CD4-positive, alpha-beta T cell treated with Interleukin-10 for 1 hour (primary cell): ENCODE data around the gene ZGPAT.
A peak's percentile ranks its signal among the peaks of the same experiment; 100 is the strongest.

ENCODE experiments used
- DNase-seq: peaks from one replicate; pipeline ENCODE4 v3.0.0-alpha.2; 2020

The ZGPAT gene

GRCh38 chr20:63678667-63679465 lies 29.0 kb upstream of the ZGPAT start:
- no peak for DNase-seq

DNA sequence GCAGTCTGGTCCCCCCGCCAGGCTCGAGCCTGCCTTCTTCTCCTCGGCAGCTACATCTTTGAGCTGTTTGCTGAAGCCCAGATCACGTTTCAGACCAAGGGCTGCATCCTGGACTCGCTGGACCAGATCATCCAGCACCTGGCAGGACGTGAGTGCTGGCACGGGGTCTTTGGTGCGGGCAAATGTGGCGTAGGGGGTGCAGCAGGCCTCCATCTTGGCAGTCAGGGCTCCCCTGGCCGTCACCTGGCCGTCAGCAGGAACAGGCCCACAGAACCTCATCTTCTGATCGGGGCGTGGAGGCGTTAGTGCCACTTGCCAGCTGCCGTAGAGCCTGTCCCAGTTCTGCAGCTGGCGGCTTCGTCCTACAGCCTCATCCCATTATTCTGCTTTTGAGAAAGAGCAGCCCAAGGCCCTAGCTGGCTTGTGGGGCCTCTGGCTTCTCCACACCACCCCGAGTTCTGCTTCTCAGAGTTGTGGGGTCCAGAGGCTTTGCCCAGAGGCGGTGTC lies 28.0 kb upstream of the ZGPAT start:
- no peak for DNase-seq

DNA sequence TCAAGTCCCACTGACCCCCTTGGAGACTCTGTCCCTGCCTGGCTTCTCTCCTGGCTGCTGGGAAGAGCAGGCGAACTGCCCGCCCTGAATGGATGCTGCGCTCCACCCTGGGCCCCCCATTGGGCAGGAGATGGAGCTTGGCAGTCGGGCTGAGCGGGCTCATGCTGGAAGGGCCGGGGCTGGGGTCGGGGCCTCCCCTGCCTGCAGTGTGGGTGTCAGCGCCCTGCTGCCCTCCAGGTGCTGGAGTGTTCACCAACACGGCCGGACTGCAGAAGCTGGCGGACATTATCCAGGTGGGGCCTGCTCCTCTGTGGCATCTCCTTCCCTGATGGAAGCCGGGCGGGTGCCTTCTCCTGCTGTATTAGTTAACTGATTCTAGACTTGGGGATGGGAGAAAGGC lies 27.4 kb upstream of the ZGPAT start:
- no peak for DNase-seq

DNA sequence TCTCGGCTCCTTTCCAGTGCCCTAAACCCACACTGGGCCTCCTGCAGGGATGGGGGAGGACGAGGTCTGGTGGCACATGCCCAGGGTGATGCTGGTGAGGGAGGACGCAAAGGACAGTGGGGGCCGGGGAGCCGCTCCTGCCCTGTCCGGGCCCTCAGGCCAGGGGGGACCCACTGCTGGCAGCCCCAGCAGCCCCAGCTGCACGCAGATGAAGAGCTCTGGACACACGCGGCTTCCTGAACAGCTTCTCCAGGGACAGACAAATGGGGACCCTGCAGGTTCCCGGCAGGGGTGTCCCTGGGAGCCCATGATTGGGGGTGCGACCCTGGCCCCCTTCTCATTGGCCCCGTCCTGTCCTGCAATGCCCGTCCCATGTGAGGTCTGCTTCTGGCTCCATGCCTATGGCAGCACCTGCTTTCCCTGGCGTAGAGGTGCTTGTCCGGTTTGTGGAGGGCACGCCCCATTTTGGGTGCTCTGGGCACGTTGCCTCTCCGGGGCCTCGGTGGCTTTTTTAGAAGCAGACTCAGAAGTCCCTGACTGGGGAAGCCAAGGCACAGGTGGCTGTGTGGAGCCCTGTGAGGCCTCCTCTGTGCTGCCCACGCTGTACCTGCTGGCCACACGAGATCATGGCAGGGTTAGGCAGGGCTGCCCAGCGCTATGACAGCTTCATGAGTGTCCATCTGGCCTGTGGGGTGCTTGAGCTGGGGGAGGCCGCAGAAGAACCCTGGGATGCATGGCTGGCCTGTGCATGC lies 26.8 kb upstream of the ZGPAT start:
- DNase-seq, result no peak

GRCh38 chr20:63681609-63682142 lies 26.2 kb upstream of the ZGPAT start:
- no peak for DNase-seq

DNA sequence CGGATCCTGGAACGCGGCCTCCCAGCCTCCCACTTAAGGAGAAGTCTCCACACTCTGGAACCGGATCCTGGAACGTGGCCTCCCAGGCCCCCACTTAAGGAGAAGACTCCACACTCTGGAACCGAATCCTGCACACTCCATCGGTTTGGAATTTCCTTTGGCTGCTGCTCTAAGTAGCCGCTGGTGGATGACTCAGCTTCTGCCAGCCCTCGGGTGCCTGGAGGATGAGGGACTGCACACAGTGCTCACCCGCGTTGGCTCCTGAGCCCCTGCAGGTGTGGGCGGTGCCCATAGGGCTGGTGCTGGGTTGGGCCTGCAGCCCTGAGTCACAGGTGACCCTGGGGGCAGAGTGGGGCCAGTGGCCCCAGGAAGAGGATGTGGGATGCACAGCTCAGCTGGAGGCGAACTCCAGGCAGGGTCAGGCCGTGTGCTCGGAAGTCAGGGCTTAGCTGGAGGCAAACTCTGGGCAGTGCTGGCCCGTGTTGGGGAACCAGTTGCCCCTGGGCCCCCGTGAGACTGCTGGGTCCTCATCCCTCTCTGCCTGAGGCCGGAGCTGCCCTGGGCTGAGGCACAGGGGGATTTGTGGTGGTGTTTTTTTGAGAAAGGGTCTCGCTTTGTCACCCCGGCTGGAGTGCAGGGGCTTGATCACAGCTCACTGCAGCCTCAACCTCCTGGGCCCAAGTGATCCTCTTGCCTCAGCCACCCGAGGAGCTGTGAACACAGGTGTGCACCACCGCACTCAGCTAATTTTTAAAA lies 25.3 kb upstream of the ZGPAT start:
- DNase-seq, result no peak

DNA sequence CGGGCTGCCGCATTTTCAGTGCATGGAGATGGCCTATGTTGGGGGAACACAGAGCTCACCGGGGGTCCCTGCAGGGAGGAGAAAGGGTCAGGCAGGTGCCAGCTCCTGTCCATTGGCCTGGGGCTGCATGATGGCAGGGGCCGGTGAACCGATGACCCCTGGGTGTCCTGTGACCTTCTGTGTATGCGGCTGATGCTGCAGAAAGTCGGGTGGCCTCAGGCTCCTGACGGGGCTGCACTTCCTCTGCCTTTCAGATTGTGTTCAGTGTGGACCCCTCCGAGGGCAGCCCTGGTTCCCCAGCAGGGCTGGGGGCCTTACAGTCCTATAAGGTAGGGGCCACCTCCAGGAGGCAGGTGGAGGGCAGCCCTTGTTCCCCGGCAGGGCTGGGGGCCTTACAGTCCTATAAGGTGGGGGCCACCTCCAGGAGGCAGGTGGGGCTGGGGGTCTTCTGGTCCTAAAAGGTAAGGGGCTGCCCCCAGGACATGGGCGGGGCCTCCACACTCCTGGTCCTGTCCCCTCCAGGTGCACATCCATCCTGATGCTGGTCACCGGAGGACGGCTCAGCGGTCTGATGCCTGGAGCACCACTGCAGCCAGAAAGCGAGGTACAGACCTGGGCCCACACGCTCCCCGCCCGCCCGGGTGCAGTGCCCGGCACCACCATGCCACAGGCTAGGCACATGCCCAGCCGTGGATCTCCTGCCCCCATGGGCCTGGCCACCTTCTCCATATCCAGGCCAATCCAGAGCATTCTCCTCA lies 22.4 kb upstream of the ZGPAT start:
- no peak for DNase-seq

DNA sequence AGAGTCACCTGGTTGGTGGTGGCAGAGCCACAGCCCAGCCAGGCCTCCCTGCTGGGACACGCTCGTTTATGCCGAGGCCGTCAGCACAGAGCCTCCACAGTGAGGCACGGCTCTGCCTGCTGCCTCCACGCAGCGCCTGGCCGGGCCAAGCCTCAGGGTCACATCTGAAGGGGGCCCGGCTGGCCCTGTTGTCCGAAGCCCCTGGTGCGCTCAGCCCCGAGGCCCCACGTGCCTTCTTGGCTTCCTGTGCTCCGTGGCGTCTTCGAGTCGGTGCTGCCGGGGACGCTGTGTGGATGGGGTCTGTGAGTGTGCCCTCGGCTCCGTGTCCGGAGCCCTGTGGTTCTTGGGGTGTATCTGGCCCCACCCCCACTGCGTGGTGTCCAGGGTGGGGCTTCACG lies 21.7 kb upstream of the ZGPAT start:
- DNase-seq, result no peak

DNA sequence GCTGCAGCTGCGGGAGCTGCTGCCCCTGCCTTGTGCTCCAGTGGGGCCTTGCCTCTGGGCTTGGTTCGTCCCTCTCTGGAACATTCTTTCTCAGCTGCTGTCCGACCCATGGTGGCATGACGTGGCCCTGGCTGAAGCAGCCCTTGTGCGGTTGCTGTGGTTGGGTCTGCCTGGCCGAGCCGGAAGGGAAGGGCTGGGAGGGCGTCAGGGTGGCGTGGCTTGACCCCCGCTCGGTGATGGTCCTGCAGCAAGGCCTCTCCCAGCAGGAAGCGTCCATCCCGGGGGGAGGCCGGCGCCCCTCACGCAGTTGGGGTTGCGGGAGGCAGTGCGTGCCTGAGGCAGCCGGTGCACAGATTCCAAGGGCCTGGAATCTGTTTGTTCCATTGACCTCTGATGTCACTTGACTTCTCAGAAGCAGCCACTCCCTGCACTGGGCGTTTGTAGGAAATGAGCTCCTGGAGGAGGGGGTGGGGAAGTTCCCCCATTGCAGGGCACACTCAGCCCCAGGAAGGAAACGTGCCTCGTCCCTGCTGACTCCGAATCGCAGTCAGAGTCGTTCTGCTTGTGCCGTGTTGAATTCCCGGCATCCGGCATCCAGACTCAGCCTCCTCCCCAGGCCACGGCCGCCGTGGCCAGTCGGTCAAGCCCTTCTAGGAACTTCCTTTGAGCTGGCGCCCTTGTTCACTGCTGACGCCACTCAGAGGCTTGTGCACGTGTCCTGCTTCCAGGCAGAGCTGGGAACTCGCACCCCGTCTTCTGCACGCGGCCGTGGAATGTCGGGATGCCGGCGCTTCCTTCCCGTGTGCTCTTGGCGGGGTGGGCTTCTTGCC lies 21.1 kb upstream of the ZGPAT start:
- DNase-seq, result peak; percentile 53

DNA sequence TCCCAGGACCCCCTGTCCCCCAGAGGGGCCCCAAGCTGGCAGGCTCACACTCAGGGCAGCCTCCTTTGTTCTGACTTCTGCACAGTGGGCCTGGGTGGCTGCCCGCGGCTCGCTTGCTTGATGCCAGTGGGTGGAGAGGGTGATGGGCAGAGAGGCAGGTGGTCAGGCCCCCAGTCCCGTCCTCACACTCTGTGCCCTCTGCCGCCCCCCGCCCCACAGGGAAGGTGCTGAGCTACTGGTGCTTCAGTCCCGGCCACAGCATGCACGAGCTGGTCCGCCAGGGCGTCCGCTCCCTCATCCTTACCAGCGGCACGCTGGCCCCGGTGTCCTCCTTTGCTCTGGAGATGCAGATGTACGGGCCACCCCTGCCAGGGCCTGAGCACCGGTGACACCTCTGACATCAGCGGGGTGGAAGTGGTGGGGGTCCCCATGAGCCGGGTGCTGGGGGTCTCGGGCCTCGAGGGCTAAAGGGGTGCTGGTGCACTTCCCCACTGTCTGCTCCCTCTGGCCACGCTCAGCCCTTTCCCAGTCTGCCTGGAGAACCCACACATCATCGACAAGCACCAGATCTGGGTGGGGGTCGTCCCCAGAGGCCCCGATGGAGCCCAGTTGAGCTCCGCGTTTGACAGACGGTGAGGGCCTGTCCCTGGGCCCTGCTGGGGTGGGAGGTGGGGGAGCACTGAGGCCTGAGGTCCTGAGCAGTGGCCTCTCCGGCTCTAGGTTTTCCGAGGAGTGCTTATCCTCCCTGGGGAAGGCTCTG lies 20.2 kb upstream of the ZGPAT start:
- no peak for DNase-seq

DNA sequence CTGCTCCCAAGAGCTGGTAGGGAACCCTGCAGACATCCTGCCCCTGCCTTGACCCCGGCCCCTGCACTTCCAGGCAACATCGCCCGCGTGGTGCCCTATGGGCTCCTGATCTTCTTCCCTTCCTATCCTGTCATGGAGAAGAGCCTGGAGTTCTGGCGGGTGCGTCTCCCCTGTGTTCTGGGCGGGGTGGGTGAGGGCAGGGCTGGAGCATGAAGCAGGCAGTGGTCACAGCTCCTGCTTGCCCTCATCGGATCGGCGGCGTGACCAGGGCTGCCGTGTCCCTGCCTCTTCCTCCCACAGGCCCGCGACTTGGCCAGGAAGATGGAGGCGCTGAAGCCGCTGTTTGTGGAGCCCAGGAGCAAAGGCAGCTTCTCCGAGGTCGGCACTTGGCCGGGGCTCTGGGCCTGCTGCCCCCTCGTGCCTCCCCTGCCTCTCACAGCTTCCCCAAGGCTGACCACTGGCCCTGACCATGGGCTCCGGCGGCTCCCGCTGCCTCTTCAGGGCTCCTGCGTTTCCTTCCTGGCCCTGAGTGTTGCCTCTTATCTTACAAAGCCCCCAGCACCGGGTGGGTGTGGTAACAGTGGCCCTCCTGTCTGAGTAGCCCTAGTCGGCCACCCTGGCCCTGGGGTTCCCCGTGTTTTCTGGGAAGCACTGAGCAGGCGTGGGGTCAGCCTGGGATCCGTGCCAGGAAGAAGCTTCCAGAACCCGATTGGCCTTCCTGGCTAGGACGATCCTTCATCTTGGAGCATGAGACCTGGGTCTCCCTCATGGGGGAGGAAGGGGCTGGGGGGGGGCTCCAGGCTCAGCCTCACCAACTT lies 19.4 kb upstream of the ZGPAT start:
- DNase-seq, result no peak

- DNase-seq, result no peak
These were observed 18.5 kb upstream of the ZGPAT start for GRCh38 chr20:63689046-63690002.

DNA sequence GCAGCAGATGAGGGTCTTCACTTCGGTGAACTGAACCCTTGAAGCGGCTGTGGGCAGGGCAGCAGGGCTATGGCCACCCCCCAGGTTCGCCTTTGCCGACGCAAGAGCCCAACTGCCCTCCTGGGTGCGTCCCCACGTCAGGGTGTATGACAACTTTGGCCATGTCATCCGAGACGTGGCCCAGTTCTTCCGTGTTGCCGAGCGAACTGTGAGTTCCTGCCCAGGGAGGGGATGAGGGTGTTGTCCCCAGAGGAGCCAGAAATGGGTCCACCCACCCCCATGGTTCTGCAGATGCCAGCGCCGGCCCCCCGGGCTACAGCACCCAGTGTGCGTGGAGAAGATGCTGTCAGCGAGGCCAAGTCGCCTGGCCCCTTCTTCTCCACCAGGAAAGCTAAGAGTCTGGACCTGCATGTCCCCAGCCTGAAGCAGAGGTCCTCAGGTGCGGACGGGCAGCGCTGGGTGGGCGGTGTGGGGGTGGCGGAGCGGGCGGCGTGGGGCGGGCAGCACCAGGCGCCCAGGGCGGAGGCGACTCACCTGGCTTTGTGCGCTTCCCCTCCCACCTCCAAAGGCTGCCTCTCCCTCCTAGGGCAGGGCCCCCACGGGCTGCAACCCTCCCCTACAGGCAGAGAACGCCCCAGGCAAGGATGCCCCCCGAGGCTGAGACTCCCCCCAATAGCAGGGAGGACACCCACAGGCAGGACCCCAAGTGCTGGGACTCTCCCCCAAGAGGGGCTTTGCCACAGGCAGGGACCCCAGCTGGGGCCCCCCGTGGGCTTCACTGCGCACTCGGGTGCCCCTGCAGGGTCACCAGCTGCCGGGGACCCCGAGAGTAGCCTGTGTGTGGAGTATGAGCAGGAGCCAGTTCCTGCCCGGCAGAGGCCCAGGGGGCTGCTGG lies 17.6 kb upstream of the ZGPAT start:
- DNase-seq, result no peak

- no peak for DNase-seq
These were observed 16.7 kb upstream of the ZGPAT start for GRCh38 chr20:63690898-63691710.

DNA sequence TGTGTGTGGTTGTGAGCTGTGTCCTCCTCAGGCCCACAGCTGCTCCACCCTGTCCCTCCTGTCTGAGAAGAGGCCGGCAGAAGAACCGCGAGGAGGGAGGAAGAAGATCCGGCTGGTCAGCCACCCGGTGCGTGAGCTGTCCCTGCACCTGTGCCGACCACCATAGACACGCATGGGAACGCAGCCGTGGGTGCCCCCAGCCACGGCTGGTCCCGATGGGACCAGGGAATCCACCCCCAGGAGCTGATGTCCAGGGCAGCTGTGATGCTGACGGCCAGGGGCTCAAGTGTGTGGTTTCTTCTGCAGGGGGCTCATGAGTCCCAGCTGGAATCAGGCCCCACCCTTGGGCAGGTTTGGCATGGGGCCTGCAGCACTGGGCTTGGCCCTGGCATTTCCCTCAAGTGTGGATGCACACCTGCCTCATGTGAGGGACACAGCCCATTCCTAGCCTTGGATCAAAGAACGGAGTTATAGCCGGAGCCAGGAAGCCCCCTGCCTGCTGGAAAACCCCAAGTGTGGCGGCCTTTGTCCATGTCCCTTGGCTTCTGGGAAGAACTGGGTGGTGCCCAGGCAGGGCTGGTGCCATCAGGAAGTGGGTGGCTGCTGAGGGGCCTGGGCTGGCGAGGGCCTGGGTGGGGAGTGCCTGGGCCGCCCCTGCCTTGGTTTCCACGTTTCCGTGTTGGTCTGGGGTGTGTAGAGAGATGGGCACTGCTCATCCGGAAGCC lies 16.0 kb upstream of the ZGPAT start:
- DNase-seq, result no peak
